GM12892 (cell line): ENCODE results near the gene PHKG2.

Experiments
- DNase-seq: peaks from one replicate; pipeline ENCODE4 v3.0.0; 2011; ENCODE audit not compliant: insufficient read length
- FAIRE-seq: peaks from 2 replicates; lab custom pipeline; 2011; peaks lifted over from hg19 to GRCh38; lab: Jason Lieb, UNC
- POLR2A ChIP-seq: IDR thresholded peaks from 2 replicates; pipeline ENCODE4 v1.6.1; 2011; ENCODE audit warnings: low read depth, low read length, control low read depth
- POLR2AphosphoS5 ChIP-seq: IDR thresholded peaks from 2 replicates; pipeline ENCODE4 v1.6.1; 2011; ENCODE audit warnings: low read depth, low read length, control low read depth
- TAF1 ChIP-seq: IDR thresholded peaks from 2 replicates; pipeline ENCODE4 v1.6.1; 2011; ENCODE audit warnings: low read depth, mild to moderate bottlenecking, control low read depth, low read length, borderline replicate concordance

PHKG2 gene

GRCh38 chr16:30747331-30747730 lies 894 bp upstream of the PHKG2 start:
- DNase-seq (no peak), FAIRE-seq (peak; percentile 50)
- TF ChIP-seq POLR2AphosphoS5 (no peak), TAF1 (no peak), POLR2A (no peak)

- TF ChIP-seq POLR2A, result no peak
- no peak for TF ChIP-seq TAF1
- FAIRE-seq (no peak), DNase-seq (peak; percentile 56)
Measured at GRCh38 chr16:30748634-30749445, 615 bp downstream of the PHKG2 start.

- no peak for FAIRE-seq
Measured at GRCh38 chr16:30750201-30750600, 2.0 kb downstream of the PHKG2 start.

GRCh38 chr16:30750876-30751465 lies 2.7 kb downstream of the PHKG2 start:
- FAIRE-seq (no peak), DNase-seq (no peak)
- TF ChIP-seq POLR2AphosphoS5 (no peak), TAF1 (no peak), POLR2A (no peak)

More at GRCh38 chr16:30750201-30750600, 2.0 kb downstream of the PHKG2 start:
- DNase-seq, result no peak
- TF ChIP-seq POLR2AphosphoS5, result no peak

GRCh38 chr16:30753596-30753995 lies 5.4 kb downstream of the PHKG2 start:
- FAIRE-seq, result no peak
- no peak for TF ChIP-seq TAF1
- no peak for TF ChIP-seq POLR2A
- TF ChIP-seq POLR2AphosphoS5, result no peak

GRCh38 chr16:30755955-30756780 lies 7.9 kb downstream of the PHKG2 start:
- no peak; the same call in 1 of the 2 replicates for TF ChIP-seq POLR2AphosphoS5
- TF ChIP-seq POLR2A, result 0 out of 2 replicates have a peak, but pooled peaks have one; percentile 2
- no peak for TF ChIP-seq TAF1
- no peak for DNase-seq
- no peak for FAIRE-seq

More at GRCh38 chr16:30753596-30753995, 5.4 kb downstream of the PHKG2 start:
- no peak for DNase-seq

- DNase-seq (no peak), FAIRE-seq (no peak)
- no peak for TF ChIP-seq TAF1
- TF ChIP-seq POLR2AphosphoS5, result no peak
- no peak for TF ChIP-seq POLR2A
Measured at GRCh38 chr16:30756781-30757100, 8.5 kb downstream of the PHKG2 start.

- DNase-seq, result no peak
- FAIRE-seq, result no peak
- TF ChIP-seq POLR2AphosphoS5 (no peak), TAF1 (no peak), POLR2A (no peak)
Measured at GRCh38 chr16:30757316-30757715, 9.1 kb downstream of the PHKG2 start.

- FAIRE-seq (no peak), DNase-seq (no peak)
- no peak for TF ChIP-seq POLR2AphosphoS5
- no peak for TF ChIP-seq TAF1
- no peak for TF ChIP-seq POLR2A
Measured at GRCh38 chr16:30758988-30759491, 10.8 kb downstream of the PHKG2 start.

- TF ChIP-seq POLR2AphosphoS5 (no peak), TAF1 (no peak), POLR2A (no peak; the same call in 1 of the 2 replicates)
Measured at GRCh38 chr16:30760001-30760559, 11.9 kb downstream of the PHKG2 start.

GRCh38 chr16:30760577-30761426 lies 12.6 kb downstream of the PHKG2 start:
- no peak for TF ChIP-seq POLR2A
- no peak for TF ChIP-seq POLR2AphosphoS5
- TF ChIP-seq TAF1, result no peak
- DNase-seq (no peak), FAIRE-seq (no peak)

More at GRCh38 chr16:30760001-30760559, 11.9 kb downstream of the PHKG2 start:
- DNase-seq, result no peak
- no peak for FAIRE-seq
